H9 (cell line): ENCODE measurements around the gene PLAC1. TPM values are rescaled to one million over a fixed set of nuclear protein-coding genes. Genes with fewer than 3 reads are reported as not detected.

ENCODE experiments used
- DNase-seq: peaks from one replicate; pipeline ENCODE4 v3.0.0-alpha.2; 2017
- H2AFZ ChIP-seq: one replicate; pipeline ENCODE4 v1.6.1; 2013; ENCODE audit warnings: mild to moderate bottlenecking, low read length, control low read depth, moderate library complexity
- H2AK5ac ChIP-seq: 2 replicates; pipeline ENCODE4 v1.6.1; 2013; ENCODE audit warnings: low read length, control low read depth, mixed read lengths; ENCODE audit not compliant: insufficient read length
- H2BK120ac ChIP-seq: one replicate; pipeline ENCODE4 v1.6.1; 2013; ENCODE audit warnings: low read depth, mild to moderate bottlenecking, low read length, control low read depth, inconsistent platforms; ENCODE audit not compliant: poor library complexity, severe bottlenecking
- H2BK12ac ChIP-seq: 2 replicates; pipeline ENCODE4 v1.6.1; 2013; ENCODE audit warnings: low read length, control low read depth, mixed read lengths, low read depth; ENCODE audit not compliant: insufficient read length
- H2BK15ac ChIP-seq: 2 replicates; pipeline ENCODE4 v1.6.1; 2013; ENCODE audit warnings: low read depth, low read length, control low read depth
- H2BK20ac ChIP-seq: one replicate; pipeline ENCODE4 v1.6.1; 2013; ENCODE audit warnings: low read depth, mild to moderate bottlenecking, low read length, control low read depth, inconsistent platforms; ENCODE audit not compliant: poor library complexity, severe bottlenecking
- H2BK5ac ChIP-seq: 2 replicates; pipeline ENCODE4 v1.6.1; 2013; ENCODE audit warnings: low read length, control low read depth, mixed read lengths; ENCODE audit not compliant: insufficient read length
- H3K14ac ChIP-seq: 2 replicates; pipeline ENCODE4 v1.6.1; 2013; ENCODE audit warnings: low read length, control low read depth; ENCODE audit not compliant: insufficient read depth
- H3K18ac ChIP-seq: 2 replicates; pipeline ENCODE4 v1.6.1; 2013; ENCODE audit warnings: low read depth, mild to moderate bottlenecking, mixed read lengths, low read length, control low read depth; ENCODE audit not compliant: insufficient read length
- H3K23ac ChIP-seq: 2 replicates; pipeline ENCODE4 v1.6.1; 2013; ENCODE audit warnings: low read length, control low read depth, mixed read lengths, low read depth; ENCODE audit not compliant: insufficient read length
- H3K23me2 ChIP-seq: 2 replicates; pipeline ENCODE4 v1.6.1; 2013; ENCODE audit warnings: low read depth, mild to moderate bottlenecking, mixed read lengths, low read length, control low read depth; ENCODE audit not compliant: insufficient read length, poor library complexity, severe bottlenecking
- H3K27ac ChIP-seq: 2 replicates; pipeline ENCODE4 v1.5.1; 2013; ENCODE audit warnings: low read length, control low read depth, mixed read lengths, low read depth; ENCODE audit not compliant: insufficient read length
- H3K27me3 ChIP-seq: 2 replicates; pipeline ENCODE4 v1.6.1; 2013; ENCODE audit warnings: low read length, control low read depth, inconsistent platforms; ENCODE audit not compliant: insufficient read depth
- H3K4ac ChIP-seq: 2 replicates; pipeline ENCODE4 v1.6.1; 2013; ENCODE audit warnings: low read depth, mild to moderate bottlenecking, control low read depth, inconsistent platforms, low read length, moderate library complexity
- H3K4me1 ChIP-seq: 2 replicates; pipeline ENCODE4 v1.6.1; 2013; ENCODE audit warnings: low read length, control low read depth, inconsistent platforms; ENCODE audit not compliant: insufficient read depth
- H3K4me2 ChIP-seq: 2 replicates; pipeline ENCODE4 v1.6.1; 2013; ENCODE audit warnings: low read length, control low read depth, mixed read lengths; ENCODE audit not compliant: insufficient read length, insufficient read depth
- H3K56ac ChIP-seq: 2 replicates; pipeline ENCODE4 v1.6.1; 2013; ENCODE audit warnings: low read depth, mild to moderate bottlenecking, mixed read lengths, low read length, control low read depth; ENCODE audit not compliant: insufficient read length
- H3K79me1 ChIP-seq: 2 replicates; pipeline ENCODE4 v1.6.1; 2013; ENCODE audit warnings: low read depth, mild to moderate bottlenecking, moderate library complexity, low read length, control low read depth, inconsistent platforms; ENCODE audit not compliant: insufficient read depth, poor library complexity, severe bottlenecking
- H3K79me2 ChIP-seq: 2 replicates; pipeline ENCODE4 v1.6.1; 2013; ENCODE audit warnings: low read length, control low read depth, inconsistent platforms; ENCODE audit not compliant: insufficient read depth
- H3K9ac ChIP-seq: 2 replicates; pipeline ENCODE4 v1.6.1; 2013; ENCODE audit warnings: low read length, control low read depth, mixed read lengths; ENCODE audit not compliant: insufficient read length; ENCODE audit errors: extremely low read depth
- H3K9me3 ChIP-seq: one replicate; pipeline ENCODE4 v1.6.1; 2013; ENCODE audit warnings: low read depth, low read length, inconsistent platforms; ENCODE audit not compliant: control insufficient read depth
- H3T11ph ChIP-seq: one replicate; pipeline ENCODE4 v1.6.1; 2013; ENCODE audit warnings: mild to moderate bottlenecking, low read length, control low read depth, inconsistent platforms
- H4K20me1 ChIP-seq: one replicate; pipeline ENCODE4 v1.6.1; 2013; ENCODE audit not compliant: control insufficient read depth, insufficient read length, insufficient read depth
- H4K5ac ChIP-seq: 2 replicates; pipeline ENCODE4 v1.6.1; 2013; ENCODE audit warnings: low read depth, mild to moderate bottlenecking, mixed read lengths, low read length, control low read depth; ENCODE audit not compliant: insufficient read length
- H4K8ac ChIP-seq: replicated peaks from 2 replicates; pipeline ENCODE4 v1.6.1; 2013; ENCODE audit warnings: low read length, control low read depth, mixed read lengths, low read depth; ENCODE audit not compliant: insufficient read length
- H4K91ac ChIP-seq: 2 replicates; pipeline ENCODE4 v1.6.1; 2013; ENCODE audit warnings: low read depth, mild to moderate bottlenecking, moderate library complexity, mixed read lengths, low read length, control low read depth; ENCODE audit not compliant: insufficient read length
- H3K27ac Mint-ChIP-seq, 3 experiments: 2 replicates in 2 of 3; 3 replicates in 1 of 3; pipeline ENCODE4 v1.8.0; 2020 to 2021; ENCODE audit warnings: mixed read lengths in 3 of 3, mild to moderate bottlenecking in 1 of 3, moderate library complexity in 1 of 3
- H3K27me3 Mint-ChIP-seq: 2 replicates; pipeline ENCODE4 v1.8.0; 2021; ENCODE audit warnings: low read depth, mild to moderate bottlenecking, moderate library complexity, mixed read lengths
- H3K36me3 Mint-ChIP-seq, 3 experiments: 2 replicates in 2 of 3; 3 replicates in 1 of 3; pipeline ENCODE4 v1.8.0; 2020 to 2021; ENCODE audit warnings: low read depth in 3 of 3, mixed read lengths in 3 of 3; ENCODE audit not compliant: insufficient read depth in 1 of 3
- H3K4me1 Mint-ChIP-seq, 2 experiments: 2 replicates each; pipeline ENCODE4 v1.8.0; 2020; ENCODE audit warnings: mixed read lengths in 2 of 2
- H3K4me3 Mint-ChIP-seq, 2 experiments: 2 replicates in 1 of 2; 3 replicates in 1 of 2; pipeline ENCODE4 v1.8.0; 2020 to 2021; ENCODE audit warnings: mild to moderate bottlenecking in 2 of 2, mixed read lengths in 2 of 2, moderate library complexity in 1 of 2
- H3K9me3 Mint-ChIP-seq, 2 experiments: 2 replicates in 1 of 2; 3 replicates in 1 of 2; pipeline ENCODE4 v1.8.0; 2020; ENCODE audit warnings: mild to moderate bottlenecking in 2 of 2, mixed read lengths in 2 of 2, moderate library complexity in 1 of 2
- WGBS: extraction: QIAGEN DNeasy Blood & Tissue Kit; methylation state at CpG from one replicate; pipeline ENCODE4 v1.1.7; 2013; ENCODE audit warnings: missing lambda C conversion rate, low lambda C conversion rate, mixed read lengths; ENCODE audit not compliant: insufficient read length; ENCODE audit errors: extremely low coverage; 5-methylcytosine and 5-hydroxymethylcytosine counted together
- total RNA-seq: library from RNA; stranded (reverse); gene quantifications from 2 replicates; pipeline ENCODE4 v1.2.1, GENCODE V29; 2021
- TF ChIP-seq, protein P1 (sequence below): fragments of 200-600 bp; sonication (generic); conservative IDR thresholded peaks from 3 replicates; pipeline ENCODE4 v1.8.0; 2021; ENCODE audit warnings: antibody characterized with exemption, mild to moderate bottlenecking

PLAC1 gene
- total RNA-seq, 1 experiment from 2014 or later = 0.68 TPM

DNA sequence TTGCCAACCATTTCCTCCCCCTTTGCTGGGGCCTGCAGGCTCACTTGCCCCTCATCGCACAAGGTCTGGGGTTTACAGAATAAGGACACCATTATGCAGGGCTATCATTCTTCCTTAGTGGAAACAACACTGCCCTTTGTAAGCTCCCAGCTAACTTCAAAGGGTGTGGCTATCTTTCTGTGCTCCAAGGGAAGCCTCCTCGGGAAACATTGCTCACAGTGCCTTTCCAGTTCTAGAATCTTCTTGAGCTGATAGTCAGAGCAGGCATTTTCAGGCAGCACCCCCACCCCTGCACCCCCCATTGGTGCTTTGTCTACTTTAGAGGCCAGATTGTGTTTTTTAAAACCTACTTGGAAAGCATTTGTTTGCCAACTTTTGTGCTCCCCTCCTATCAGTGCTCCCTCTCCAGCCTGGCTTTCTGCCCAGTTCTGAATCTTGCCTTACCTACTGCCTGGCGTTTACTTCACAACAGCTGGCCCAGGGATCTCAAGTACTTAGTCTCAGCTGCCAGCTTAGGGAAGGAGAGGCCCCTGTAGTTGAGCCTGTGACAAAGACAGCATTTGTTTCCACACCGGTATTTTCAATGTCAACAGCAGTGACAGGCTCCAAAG, 53.5 kb downstream of the PLAC1 start:
- H3K27ac ChIP-seq = no peak overlapping the region
- H3K27me3 ChIP-seq = no peaks in the 10 kb centered on the region; the same call in 1 of the 2 replicates
- no peak overlapping the region for H2AFZ ChIP-seq
- Mint-ChIP-seq H3K27ac (no peak overlapping the region), H3K4me3 (no peak overlapping the region), H3K4me1 (peaks cover 11 to 12% of the 10 kb centered on the region in 2 experiments), H3K36me3 (peaks cover 6 to 13% (median 10%) of the 10 kb centered on the region in 3 experiments; a peak in 6 of 7 replicates), H3K27me3 (peaks cover 1% of the 10 kb centered on the region; the same call in 1 of the 2 replicates), H3K9me3 (peaks cover 19 to 64% of the 10 kb centered on the region in 2 experiments)
- no peak overlapping the region for H3K4ac ChIP-seq
- H4K91ac ChIP-seq = no peak overlapping the region
- H3K4me1 ChIP-seq = peaks cover 5% of the 10 kb centered on the region; the same call in 1 of the 2 replicates
- no peak overlapping the region for H3K56ac ChIP-seq
- TF ChIP-seq, protein P1, sequence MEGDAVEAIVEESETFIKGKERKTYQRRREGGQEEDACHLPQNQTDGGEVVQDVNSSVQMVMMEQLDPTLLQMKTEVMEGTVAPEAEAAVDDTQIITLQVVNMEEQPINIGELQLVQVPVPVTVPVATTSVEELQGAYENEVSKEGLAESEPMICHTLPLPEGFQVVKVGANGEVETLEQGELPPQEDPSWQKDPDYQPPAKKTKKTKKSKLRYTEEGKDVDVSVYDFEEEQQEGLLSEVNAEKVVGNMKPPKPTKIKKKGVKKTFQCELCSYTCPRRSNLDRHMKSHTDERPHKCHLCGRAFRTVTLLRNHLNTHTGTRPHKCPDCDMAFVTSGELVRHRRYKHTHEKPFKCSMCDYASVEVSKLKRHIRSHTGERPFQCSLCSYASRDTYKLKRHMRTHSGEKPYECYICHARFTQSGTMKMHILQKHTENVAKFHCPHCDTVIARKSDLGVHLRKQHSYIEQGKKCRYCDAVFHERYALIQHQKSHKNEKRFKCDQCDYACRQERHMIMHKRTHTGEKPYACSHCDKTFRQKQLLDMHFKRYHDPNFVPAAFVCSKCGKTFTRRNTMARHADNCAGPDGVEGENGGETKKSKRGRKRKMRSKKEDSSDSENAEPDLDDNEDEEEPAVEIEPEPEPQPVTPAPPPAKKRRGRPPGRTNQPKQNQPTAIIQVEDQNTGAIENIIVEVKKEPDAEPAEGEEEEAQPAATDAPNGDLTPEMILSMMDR = no peak
- H3K23ac ChIP-seq = no peak overlapping the region
- H3T11ph ChIP-seq = no peak overlapping the region
- no peak overlapping the region for H4K8ac ChIP-seq
- no peak overlapping the region for H3K14ac ChIP-seq
- H2AK5ac ChIP-seq = no peak overlapping the region
- no peaks in the 10 kb centered on the region for H3K23me2 ChIP-seq
- H3K9me3 ChIP-seq = no peaks in the 10 kb centered on the region
- H3K9ac ChIP-seq = no peak overlapping the region
- no peak overlapping the region for H4K5ac ChIP-seq
- H2BK15ac ChIP-seq = no peak overlapping the region
- no peaks in the 10 kb centered on the region for H3K79me2 ChIP-seq
- no peak overlapping the region for H2BK120ac ChIP-seq
- H4K20me1 ChIP-seq = no peaks in the 10 kb centered on the region
- H2BK5ac ChIP-seq = no peak overlapping the region
- H3K79me1 ChIP-seq = no peaks in the 10 kb centered on the region
- no CpG with 5 or more reads among the region's 4 CpGs for WGBS
- no peak for DNase-seq
- H3K4me2 ChIP-seq = no peak overlapping the region
- H3K18ac ChIP-seq = no peak overlapping the region
- H2BK20ac ChIP-seq = no peak overlapping the region
- no peak overlapping the region for H2BK12ac ChIP-seq
